Keratinocyte (primary cell): Measurements from ENCODE around the gene RTKN. TPM values are rescaled to one million over a fixed set of nuclear protein-coding genes. Genes with fewer than 3 reads are reported as not detected.
"Not testable (repeated sequence)": the region's sequence is repeated elsewhere in the genome, so short reads cannot be mapped to it uniquely, and the experiment has no call there.

Experiments
- DNase-seq: peaks from one replicate; pipeline ENCODE4 v3.0.0-alpha.2; 2011; ENCODE audit warnings: low read depth, missing footprints, low spot score
- FAIRE-seq: peaks from 2 replicates; lab custom pipeline; 2011; peaks lifted over from hg19 to GRCh38; lab: Jason Lieb, UNC
- H2AFZ ChIP-seq: 2 replicates; pipeline ENCODE4 v1.6.0; 2012; ENCODE audit warnings: low read length, control low read depth, inconsistent platforms; ENCODE audit not compliant: control insufficient read depth
- H3K27ac ChIP-seq: 2 replicates; pipeline ENCODE4 v1.5.1; 2011; ENCODE audit warnings: low read length; ENCODE audit not compliant: control insufficient read depth, insufficient read depth
- H3K27me3 ChIP-seq: 3 replicates; pipeline ENCODE4 v1.6.0; 2011; ENCODE audit warnings: low read length; ENCODE audit not compliant: control insufficient read depth, insufficient read depth; ENCODE audit errors: extremely low read depth
- H3K36me3 ChIP-seq, 2 experiments: 2 replicates in 1 of 2; 3 replicates in 1 of 2; pipeline ENCODE4 v1.5.1; 2011; ENCODE audit warnings: low read length in 2 of 2, mild to moderate bottlenecking in 1 of 2; ENCODE audit not compliant: control insufficient read depth in 2 of 2, insufficient read depth in 2 of 2; ENCODE audit errors: extremely low read depth in 1 of 2
- H3K4me1 ChIP-seq: 3 replicates; pipeline ENCODE4 v1.5.1; 2011; ENCODE audit warnings: low read length; ENCODE audit not compliant: control insufficient read depth, insufficient read depth; ENCODE audit errors: extremely low read depth
- H3K4me2 ChIP-seq: 3 replicates; pipeline ENCODE4 v1.6.0; 2011; ENCODE audit warnings: low read depth, low read length; ENCODE audit not compliant: control insufficient read depth, insufficient read depth; ENCODE audit errors: extremely low read depth
- H3K4me3 ChIP-seq, 3 experiments: fragments of 200-600 bp in 1 of 3; sonication (generic) in 1 of 3; 2 replicates in 2 of 3; 3 replicates in 1 of 3; pipeline ENCODE4 v1.5.1; 2011 to 2016; ENCODE audit warnings: low read length in 3 of 3, mild to moderate bottlenecking in 3 of 3, control low read depth in 2 of 3, inconsistent platforms in 1 of 3, low read depth in 1 of 3, mixed read lengths in 1 of 3, mixed run types in 1 of 3, moderate library complexity in 1 of 3; ENCODE audit not compliant: control insufficient read depth in 2 of 3, insufficient read depth in 2 of 3; ENCODE audit errors: extremely low read depth in 1 of 3
- H3K79me2 ChIP-seq: 2 replicates; pipeline ENCODE4 v1.6.0; 2012; ENCODE audit warnings: low read length; ENCODE audit not compliant: control insufficient read depth, insufficient read depth
- H3K9ac ChIP-seq: 3 replicates; pipeline ENCODE4 v1.6.0; 2011; ENCODE audit warnings: low read length; ENCODE audit not compliant: control insufficient read depth, insufficient read depth; ENCODE audit errors: extremely low read depth
- H3K9me1 ChIP-seq: 3 replicates; pipeline ENCODE4 v1.6.0; 2011; ENCODE audit warnings: low read length; ENCODE audit not compliant: control insufficient read depth, insufficient read depth; ENCODE audit errors: extremely low read depth
- H3K9me3 ChIP-seq: 2 replicates; pipeline ENCODE4 v1.5.1; 2012; ENCODE audit warnings: low read depth, low read length; ENCODE audit not compliant: control insufficient read depth
- H4K20me1 ChIP-seq: 3 replicates; pipeline ENCODE4 v1.6.0; 2011; ENCODE audit warnings: low read length; ENCODE audit not compliant: control insufficient read depth, insufficient read depth; ENCODE audit errors: extremely low read depth
- EZH2 ChIP-seq: IDR thresholded peaks from one replicate; pipeline ENCODE4 v1.6.1; 2012; ENCODE audit warnings: inconsistent platforms, mild to moderate bottlenecking, low read length, moderate library complexity
- dilution Hi-C: fragments of 300-500 bp; cut with MboI; formaldehyde crosslinking; loops from one replicate; pipeline ENCODE4 v1.7.0; 2020; ENCODE audit warnings: low sequenced_read_pairs; ENCODE audit not compliant: extremely low pct_ligation_motif_present
- polyA plus RNA-seq, 5 experiments: library from polyadenylated mRNA; depleted of rRNA in 3 of 5; stranded (reverse) in 3 of 5; stranded (forward) in 1 of 5; unstranded in 1 of 5; fragments of >200 nt; gene quantifications; 1 replicate in 1 of 5; 2 replicates in 3 of 5; 3 replicates in 1 of 5; pipeline versions ENCODE4 v1.2.1 to v1.2.3, GENCODE V29; 2011 to 2012; ENCODE audit warnings: missing spikeins in 2 of 5, low read depth in 1 of 5, low replicate concordance in 1 of 5
- TF ChIP-seq, protein P1 (sequence below), 3 experiments: IDR thresholded peaks in 1 of 3; conservative IDR thresholded peaks in 1 of 3; optimal IDR thresholded peaks in 1 of 3; 2 replicates in 2 of 3; 3 replicates in 1 of 3; pipeline versions ENCODE3 to v1.5.1; 2011; ENCODE audit warnings: low read length in 3 of 3, mild to moderate bottlenecking in 3 of 3, moderate library complexity in 2 of 3, control low read depth in 1 of 3, inconsistent platforms in 1 of 3; ENCODE audit not compliant: insufficient read depth in 2 of 3; ENCODE audit errors: extremely low read depth in 1 of 3

The RTKN gene
- polyA plus RNA-seq, 1 donor (not counting 4 experiments of a cell fraction or from before 2014, with no cell fraction given) = 110 TPM

GRCh38 chr2:74421221-74421870 is 20.4 kb downstream of the RTKN start, which contains the start of the genes C2orf81 and WDR54:
TSS of gene C2orf81 (minus strand) at chr2:74421619. CDS start at chr2:74421560, 59 bp downstream.
TSS of gene WDR54 (plus strand) at chr2:74421730. CDS start at chr2:74422154, 424 bp downstream.
- Histone ChIP-seq H3K9me3 (no peaks in the 10 kb centered on the region), H3K27me3 (no peaks in the 10 kb centered on the region), H3K9me1 (no peaks in the 10 kb centered on the region), H4K20me1 (no peaks in the 10 kb centered on the region), H3K4me3 (peak within 1 kb of the TSS; percentile 59 to 83 (median 81)), H3K36me3 (peaks cover 0 to 16% of the 10 kb centered on the region in 2 experiments), H3K9ac (peak within 1 kb of the TSS; percentile 95), H3K4me2 (peak within 1 kb of the TSS; percentile 96), H3K27ac (peak within 1 kb of the TSS; percentile 96), H3K4me1 (peaks cover 47% of the 10 kb centered on the region), H3K79me2 (peaks cover 2% of the 10 kb centered on the region), H2AFZ (peak within 1 kb of the TSS; percentile 79)
- TF ChIP-seq, protein P1, sequence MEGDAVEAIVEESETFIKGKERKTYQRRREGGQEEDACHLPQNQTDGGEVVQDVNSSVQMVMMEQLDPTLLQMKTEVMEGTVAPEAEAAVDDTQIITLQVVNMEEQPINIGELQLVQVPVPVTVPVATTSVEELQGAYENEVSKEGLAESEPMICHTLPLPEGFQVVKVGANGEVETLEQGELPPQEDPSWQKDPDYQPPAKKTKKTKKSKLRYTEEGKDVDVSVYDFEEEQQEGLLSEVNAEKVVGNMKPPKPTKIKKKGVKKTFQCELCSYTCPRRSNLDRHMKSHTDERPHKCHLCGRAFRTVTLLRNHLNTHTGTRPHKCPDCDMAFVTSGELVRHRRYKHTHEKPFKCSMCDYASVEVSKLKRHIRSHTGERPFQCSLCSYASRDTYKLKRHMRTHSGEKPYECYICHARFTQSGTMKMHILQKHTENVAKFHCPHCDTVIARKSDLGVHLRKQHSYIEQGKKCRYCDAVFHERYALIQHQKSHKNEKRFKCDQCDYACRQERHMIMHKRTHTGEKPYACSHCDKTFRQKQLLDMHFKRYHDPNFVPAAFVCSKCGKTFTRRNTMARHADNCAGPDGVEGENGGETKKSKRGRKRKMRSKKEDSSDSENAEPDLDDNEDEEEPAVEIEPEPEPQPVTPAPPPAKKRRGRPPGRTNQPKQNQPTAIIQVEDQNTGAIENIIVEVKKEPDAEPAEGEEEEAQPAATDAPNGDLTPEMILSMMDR (optimal IDR thresholded peaks at IDR 0.05 in 1 of 3, IDR thresholded peaks at IDR 0.05 in 1 of 3, conservative IDR thresholded peaks at IDR 0.05 in 1 of 3; ENCODE audit: extremely low read depth in 1 of 3, insufficient read depth in 2 of 3, low read length in 3 of 3) = no peak
- TF ChIP-seq EZH2 = no peak
- no peak for DNase-seq
- no peak for FAIRE-seq
- dilution Hi-C loops = no loop called here

- H3K9me3 ChIP-seq, H3K27me3 ChIP-seq, DNase-seq, H3K9ac ChIP-seq, H3K79me2 ChIP-seq, H4K20me1 ChIP-seq, dilution Hi-C loops, H2AFZ ChIP-seq, H3K27ac ChIP-seq, FAIRE-seq, H3K9me1 ChIP-seq: not testable (repeated sequence)
- H3K4me3 ChIP-seq = peak overlapping the region; percentile 59 to 83 (median 81)
- peak overlapping the region; percentile 96 for H3K4me2 ChIP-seq
- peaks cover 0 to 11% of the 10 kb centered on the region in 2 experiments for H3K36me3 ChIP-seq
- peaks cover 40% of the 10 kb centered on the region for H3K4me1 ChIP-seq
Observed at GRCh38 chr2:74420443-74421103, 21.2 kb downstream of the RTKN start.
